ENCODE data around the gene SOCS3. TPM values are rescaled to one million over a fixed set of nuclear protein-coding genes. Genes with fewer than 3 reads are reported as not detected.

The SOCS3 gene
- total and polyA plus RNA-seq, 2 experiments from 2014 or later, result 13.2 to 32.9 TPM

DNA sequence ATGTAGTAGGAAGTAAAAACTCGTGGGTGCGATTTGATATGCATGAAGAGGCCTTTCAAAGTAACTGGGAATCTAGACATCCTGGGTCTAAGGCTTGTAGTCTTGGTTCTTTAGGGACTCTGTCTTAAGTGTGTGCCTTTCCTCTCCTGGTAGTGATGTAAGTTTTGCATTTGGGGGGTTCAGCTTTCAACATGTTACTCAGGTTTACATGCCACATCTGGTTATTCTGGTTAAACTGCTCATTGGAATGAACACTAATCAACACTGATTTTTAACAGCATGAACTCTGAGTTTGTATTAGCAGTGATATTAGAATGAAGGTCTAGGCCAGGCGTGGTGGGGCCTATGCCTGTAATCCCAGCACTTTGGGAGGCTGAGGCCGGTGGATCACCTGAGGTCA lies 33.7 kb upstream of the SOCS3 start:
- no peak overlapping the region for H2AFZ ChIP-seq
- TF ChIP-seq STAT1 (IDR thresholded peaks at IDR 0.05; ENCODE audit: unreplicated experiment) (no peak), ZNF331 (CRISPR knock-in tag; IDR thresholded peaks at IDR 0.05; ENCODE audit: low read depth) (no peak), CREB1 (CRISPR knock-in tag; IDR thresholded peaks at IDR 0.05; ENCODE audit: low read depth) (no peak), ZNF114 (CRISPR knock-in tag; IDR thresholded peaks at IDR 0.05) (no peak), JUNB (IDR thresholded peaks at IDR 0.05; ENCODE audit: unreplicated experiment) (no peak), NANOG (IDR thresholded peaks at IDR 0.05; ENCODE audit: borderline replicate concordance) (no peak)
- TF ChIP-seq, protein P1, sequence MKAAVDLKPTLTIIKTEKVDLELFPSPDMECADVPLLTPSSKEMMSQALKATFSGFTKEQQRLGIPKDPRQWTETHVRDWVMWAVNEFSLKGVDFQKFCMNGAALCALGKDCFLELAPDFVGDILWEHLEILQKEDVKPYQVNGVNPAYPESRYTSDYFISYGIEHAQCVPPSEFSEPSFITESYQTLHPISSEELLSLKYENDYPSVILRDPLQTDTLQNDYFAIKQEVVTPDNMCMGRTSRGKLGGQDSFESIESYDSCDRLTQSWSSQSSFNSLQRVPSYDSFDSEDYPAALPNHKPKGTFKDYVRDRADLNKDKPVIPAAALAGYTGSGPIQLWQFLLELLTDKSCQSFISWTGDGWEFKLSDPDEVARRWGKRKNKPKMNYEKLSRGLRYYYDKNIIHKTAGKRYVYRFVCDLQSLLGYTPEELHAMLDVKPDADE (IDR thresholded peaks at IDR 0.05), result no peak
- TF ChIP-seq, protein P2, sequence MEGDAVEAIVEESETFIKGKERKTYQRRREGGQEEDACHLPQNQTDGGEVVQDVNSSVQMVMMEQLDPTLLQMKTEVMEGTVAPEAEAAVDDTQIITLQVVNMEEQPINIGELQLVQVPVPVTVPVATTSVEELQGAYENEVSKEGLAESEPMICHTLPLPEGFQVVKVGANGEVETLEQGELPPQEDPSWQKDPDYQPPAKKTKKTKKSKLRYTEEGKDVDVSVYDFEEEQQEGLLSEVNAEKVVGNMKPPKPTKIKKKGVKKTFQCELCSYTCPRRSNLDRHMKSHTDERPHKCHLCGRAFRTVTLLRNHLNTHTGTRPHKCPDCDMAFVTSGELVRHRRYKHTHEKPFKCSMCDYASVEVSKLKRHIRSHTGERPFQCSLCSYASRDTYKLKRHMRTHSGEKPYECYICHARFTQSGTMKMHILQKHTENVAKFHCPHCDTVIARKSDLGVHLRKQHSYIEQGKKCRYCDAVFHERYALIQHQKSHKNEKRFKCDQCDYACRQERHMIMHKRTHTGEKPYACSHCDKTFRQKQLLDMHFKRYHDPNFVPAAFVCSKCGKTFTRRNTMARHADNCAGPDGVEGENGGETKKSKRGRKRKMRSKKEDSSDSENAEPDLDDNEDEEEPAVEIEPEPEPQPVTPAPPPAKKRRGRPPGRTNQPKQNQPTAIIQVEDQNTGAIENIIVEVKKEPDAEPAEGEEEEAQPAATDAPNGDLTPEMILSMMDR (conservative IDR thresholded peaks at IDR 0.05; ENCODE audit: low read depth in 2 of 2), result no peak
- peaks cover 87% of the 10 kb centered on the region for H3K79me2 ChIP-seq (replicated peaks; ENCODE audit: insufficient read depth)
- H3K4me1 Mint-ChIP-seq, result peaks cover 22% of the 10 kb centered on the region
- peaks cover 50% of the 10 kb centered on the region for H3K36me3 Mint-ChIP-seq (ENCODE audit: low read depth)
- H3K4me2 ChIP-seq, result no peak overlapping the region
- peaks cover 11% of the 10 kb centered on the region for H3K27me3 Mint-ChIP-seq (ENCODE audit: insufficient read depth, low read depth, poor library complexity)
- no peak overlapping the region for H3K27ac Mint-ChIP-seq
- H3K4me3 Mint-ChIP-seq, result no peak overlapping the region
- H3K36me3 ChIP-seq (ENCODE audit: insufficient read depth), result peaks cover 22% of the 10 kb centered on the region; the same call in 1 of the 2 replicates
- no peak for DNase-seq (ENCODE audit: low spot score)
- H3F3A ChIP-seq (replicated peaks; ENCODE audit: low read depth), result no peaks in the 10 kb centered on the region
- H3K9me3 Mint-ChIP-seq, result no peaks in the 10 kb centered on the region
- 0 out of 2 replicates have a peak overlapping the region, but pooled peaks have one; percentile 32 for H3K27ac ChIP-seq (ENCODE audit: low read depth)
- ATAC-seq, result no peak
- no peak overlapping the region for H3K4me3 ChIP-seq
- H3K9me2 ChIP-seq (ENCODE audit: insufficient read depth), result no peaks in the 10 kb centered on the region
- peaks cover 45% of the 10 kb centered on the region for H4K20me1 ChIP-seq (replicated peaks; ENCODE audit: insufficient read depth)
- H3K4me1 ChIP-seq (ENCODE audit: insufficient read depth), result 0 out of 2 replicates have a peak, but pooled peaks cover 4% of the 10 kb centered on the region
- H3K27me3 ChIP-seq (ENCODE audit: insufficient read depth), result no peaks in the 10 kb centered on the region

DNA sequence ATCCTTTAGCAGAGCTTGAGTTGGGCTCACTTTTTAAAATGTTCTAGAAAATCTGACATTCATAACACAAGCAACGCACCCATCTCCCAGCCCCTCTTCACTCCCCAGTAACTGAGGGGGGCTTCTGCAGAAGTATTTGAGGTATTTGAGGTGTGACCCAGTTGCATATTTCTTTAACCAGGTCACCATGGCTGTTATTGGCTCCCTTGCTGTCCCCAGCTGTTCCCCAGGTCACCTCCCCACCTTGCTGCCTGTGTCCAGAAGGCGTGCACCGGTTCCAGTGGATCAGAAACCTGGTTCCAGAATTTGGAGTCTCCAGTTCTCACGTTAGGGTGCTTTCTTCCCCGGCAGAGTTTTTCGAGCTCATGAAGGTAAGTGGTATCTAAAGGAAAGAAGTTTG lies 32.4 kb upstream of the SOCS3 start:
- Histone ChIP-seq H3K4me3 (no peak overlapping the region), H2AFZ (no peak overlapping the region), H4K20me1 (replicated peaks; ENCODE audit: insufficient read depth) (peaks cover 49% of the 10 kb centered on the region), H3F3A (replicated peaks; ENCODE audit: low read depth) (0 out of 2 replicates have a peak, but pooled peaks cover 3% of the 10 kb centered on the region), H3K27ac (ENCODE audit: low read depth) (peak overlapping the region; percentile 76; the same call in 1 of the 2 replicates), H3K4me2 (no peak overlapping the region), H3K4me1 (ENCODE audit: insufficient read depth) (0 out of 2 replicates have a peak, but pooled peaks cover 14% of the 10 kb centered on the region), H3K27me3 (ENCODE audit: insufficient read depth) (no peaks in the 10 kb centered on the region), H3K9me2 (ENCODE audit: insufficient read depth) (no peaks in the 10 kb centered on the region), H3K36me3 (ENCODE audit: insufficient read depth) (peaks cover 18% of the 10 kb centered on the region; the same call in 1 of the 2 replicates), H3K79me2 (replicated peaks; ENCODE audit: insufficient read depth) (peaks cover 100% of the 10 kb centered on the region)
- DNase-seq (ENCODE audit: low spot score), result no peak
- Mint-ChIP-seq H3K27me3 (ENCODE audit: insufficient read depth, low read depth, poor library complexity) (peaks cover 11% of the 10 kb centered on the region), H3K36me3 (ENCODE audit: low read depth) (peaks cover 40% of the 10 kb centered on the region), H3K27ac (peak overlapping the region; percentile 90), H3K4me3 (no peak overlapping the region), H3K4me1 (peaks cover 29% of the 10 kb centered on the region), H3K9me3 (no peaks in the 10 kb centered on the region)
- ATAC-seq, result no peak
- TF ChIP-seq, protein P2 (conservative IDR thresholded peaks at IDR 0.05; ENCODE audit: low read depth in 2 of 2), result no peak
- TF ChIP-seq STAT1 (IDR thresholded peaks at IDR 0.05; ENCODE audit: unreplicated experiment) (no peak), POLR2AphosphoS5 (IDR thresholded peaks at IDR 0.05; ENCODE audit: low read depth) (no peak), JUNB (IDR thresholded peaks at IDR 0.05; ENCODE audit: unreplicated experiment) (no peak), ZNF114 (CRISPR knock-in tag; IDR thresholded peaks at IDR 0.05) (no peak), NANOG (IDR thresholded peaks at IDR 0.05; ENCODE audit: borderline replicate concordance) (no peak), EZH2 (IDR thresholded peaks at IDR 0.05; ENCODE audit: low read depth, unreplicated experiment) (no peak)
- TF ChIP-seq, protein P3, sequence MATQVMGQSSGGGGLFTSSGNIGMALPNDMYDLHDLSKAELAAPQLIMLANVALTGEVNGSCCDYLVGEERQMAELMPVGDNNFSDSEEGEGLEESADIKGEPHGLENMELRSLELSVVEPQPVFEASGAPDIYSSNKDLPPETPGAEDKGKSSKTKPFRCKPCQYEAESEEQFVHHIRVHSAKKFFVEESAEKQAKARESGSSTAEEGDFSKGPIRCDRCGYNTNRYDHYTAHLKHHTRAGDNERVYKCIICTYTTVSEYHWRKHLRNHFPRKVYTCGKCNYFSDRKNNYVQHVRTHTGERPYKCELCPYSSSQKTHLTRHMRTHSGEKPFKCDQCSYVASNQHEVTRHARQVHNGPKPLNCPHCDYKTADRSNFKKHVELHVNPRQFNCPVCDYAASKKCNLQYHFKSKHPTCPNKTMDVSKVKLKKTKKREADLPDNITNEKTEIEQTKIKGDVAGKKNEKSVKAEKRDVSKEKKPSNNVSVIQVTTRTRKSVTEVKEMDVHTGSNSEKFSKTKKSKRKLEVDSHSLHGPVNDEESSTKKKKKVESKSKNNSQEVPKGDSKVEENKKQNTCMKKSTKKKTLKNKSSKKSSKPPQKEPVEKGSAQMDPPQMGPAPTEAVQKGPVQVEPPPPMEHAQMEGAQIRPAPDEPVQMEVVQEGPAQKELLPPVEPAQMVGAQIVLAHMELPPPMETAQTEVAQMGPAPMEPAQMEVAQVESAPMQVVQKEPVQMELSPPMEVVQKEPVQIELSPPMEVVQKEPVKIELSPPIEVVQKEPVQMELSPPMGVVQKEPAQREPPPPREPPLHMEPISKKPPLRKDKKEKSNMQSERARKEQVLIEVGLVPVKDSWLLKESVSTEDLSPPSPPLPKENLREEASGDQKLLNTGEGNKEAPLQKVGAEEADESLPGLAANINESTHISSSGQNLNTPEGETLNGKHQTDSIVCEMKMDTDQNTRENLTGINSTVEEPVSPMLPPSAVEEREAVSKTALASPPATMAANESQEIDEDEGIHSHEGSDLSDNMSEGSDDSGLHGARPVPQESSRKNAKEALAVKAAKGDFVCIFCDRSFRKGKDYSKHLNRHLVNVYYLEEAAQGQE (IDR thresholded peaks at IDR 0.05; ENCODE audit: unreplicated experiment), result no peak
